Activated naive CD4-positive, alpha-beta T cell treated with anti-CD3 and anti-CD28 coated beads, Interleukin-2, amount 10 ng/mL, durations not matched to agents 7 days and 5 days (primary cell): Measurements from ENCODE around the gene UBN1.

Experiments
- CTCF ChIA-PET: fragments of 350-600 bp; sonication (Branson Sonifier 250); formaldehyde crosslinking; loops from one replicate; lab custom pipeline; 2021; ENCODE audit warnings: antibody characterized with exemption; lab: Charles Lee
- DNase-seq: peaks from one replicate; pipeline ENCODE4 v3.0.0-alpha.2; 2020
- H3K27ac Mint-ChIP-seq: one replicate; pipeline ENCODE4 v1.8.0; 2021; ENCODE audit warnings: mild to moderate bottlenecking, moderate library complexity, mixed read lengths
- H3K27me3 Mint-ChIP-seq: one replicate; pipeline ENCODE4 v1.8.0; 2021; ENCODE audit warnings: mild to moderate bottlenecking, mixed read lengths
- H3K36me3 Mint-ChIP-seq: one replicate; pipeline ENCODE4 v1.8.0; 2021; ENCODE audit warnings: mixed read lengths
- H3K4me1 Mint-ChIP-seq: one replicate; pipeline ENCODE4 v1.8.0; 2021; ENCODE audit warnings: mixed read lengths
- H3K4me3 Mint-ChIP-seq: one replicate; pipeline ENCODE4 v1.8.0; 2021; ENCODE audit warnings: mild to moderate bottlenecking, moderate library complexity, mixed read lengths
- H3K9me3 Mint-ChIP-seq: one replicate; pipeline ENCODE4 v1.8.0; 2021; ENCODE audit warnings: mixed read lengths

Gene UBN1

GRCh38 chr16:4833584-4833983, 13.7 kb upstream of the UBN1 start:
- Mint-ChIP-seq H3K9me3 (no peaks in the 10 kb centered on the region), H3K36me3 (peaks cover 51% of the 10 kb centered on the region), H3K4me1 (peaks cover 12% of the 10 kb centered on the region), H3K4me3 (no peak overlapping the region), H3K27ac (no peak overlapping the region), H3K27me3 (no peaks in the 10 kb centered on the region)
- CTCF ChIA-PET: interaction anchor here (1.0 kb wide), 1 partner anchor 9 kb away, joined by 3 read pairs; no protein-coding TSS in a partner anchor
- no peak for DNase-seq

GRCh38 chr16:4836727-4837126, 10.6 kb upstream of the UBN1 start:
- H3K4me3 Mint-ChIP-seq: no peak overlapping the region
- H3K27me3 Mint-ChIP-seq: no peaks in the 10 kb centered on the region
- CTCF ChIA-PET: no interaction called here
- no peak overlapping the region for H3K27ac Mint-ChIP-seq
- H3K4me1 Mint-ChIP-seq: peaks cover 12% of the 10 kb centered on the region
- no peaks in the 10 kb centered on the region for H3K9me3 Mint-ChIP-seq
- DNase-seq: no peak
- peaks cover 45% of the 10 kb centered on the region for H3K36me3 Mint-ChIP-seq

DNA sequence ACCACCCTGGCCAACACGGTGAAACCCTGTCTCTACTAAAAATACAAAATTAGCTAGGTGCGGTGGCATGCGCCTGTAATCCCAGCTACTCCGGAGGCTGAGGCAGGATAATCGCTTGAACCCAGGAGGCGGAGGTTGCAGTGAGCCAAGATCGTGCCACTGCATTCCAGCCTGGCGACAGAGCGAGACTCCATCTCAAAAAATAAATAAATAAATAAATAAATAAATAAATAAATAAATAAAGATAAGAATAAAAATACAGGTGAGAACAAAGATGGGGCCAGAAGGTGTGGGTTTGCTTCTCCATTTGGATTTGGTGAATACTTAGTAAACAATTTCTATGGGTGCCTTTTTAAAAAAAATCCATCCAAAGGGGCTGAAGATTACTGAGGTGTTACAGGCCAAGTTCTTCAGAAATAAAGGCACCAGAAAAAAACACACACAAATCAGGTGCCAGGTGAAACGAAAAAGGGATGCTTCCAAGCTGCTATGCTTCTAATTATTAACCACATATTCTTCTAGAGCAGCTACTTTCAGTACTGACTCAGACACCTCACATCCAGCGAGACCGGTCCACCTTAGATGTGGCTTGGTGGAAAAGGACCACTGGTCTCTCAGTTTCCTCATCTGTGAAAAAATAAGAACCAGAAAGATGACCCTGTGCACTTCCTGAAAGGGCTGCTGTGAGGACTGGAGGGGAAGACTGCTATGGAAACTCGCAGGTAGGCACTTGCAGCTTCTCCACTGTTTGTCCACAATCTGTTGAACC, 9.4 kb upstream of the UBN1 start:
- H3K9me3 Mint-ChIP-seq: no peaks in the 10 kb centered on the region
- peaks cover 39% of the 10 kb centered on the region for H3K36me3 Mint-ChIP-seq
- CTCF ChIA-PET: no interaction called here
- H3K4me1 Mint-ChIP-seq: peaks cover 12% of the 10 kb centered on the region
- DNase-seq: no peak
- no peaks in the 10 kb centered on the region for H3K27me3 Mint-ChIP-seq
- no peak overlapping the region for H3K4me3 Mint-ChIP-seq
- H3K27ac Mint-ChIP-seq: no peak overlapping the region

DNA sequence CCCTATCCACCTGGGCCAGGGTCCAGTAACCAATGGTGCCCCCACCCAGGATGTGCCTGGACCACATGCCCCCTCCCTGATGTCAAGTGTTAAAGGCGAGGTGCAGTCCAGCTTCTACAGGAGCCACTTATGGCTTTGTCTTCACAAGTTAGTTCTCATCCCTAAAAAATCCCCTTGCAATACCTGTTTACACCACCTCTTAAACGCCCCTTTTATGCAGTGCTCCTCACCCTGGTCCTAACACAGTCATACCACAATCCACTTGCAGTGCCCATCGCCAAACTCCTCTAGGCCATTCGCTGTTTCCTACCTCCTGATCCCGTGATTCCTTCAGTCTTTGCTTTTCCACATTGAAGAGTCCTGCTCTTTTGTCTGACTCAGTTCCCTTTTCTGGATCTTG, 7.3 kb upstream of the UBN1 start:
- no peak overlapping the region for H3K4me3 Mint-ChIP-seq
- H3K36me3 Mint-ChIP-seq: peaks cover 49% of the 10 kb centered on the region
- no peak overlapping the region for H3K27ac Mint-ChIP-seq
- H3K4me1 Mint-ChIP-seq: peaks cover 3% of the 10 kb centered on the region
- H3K27me3 Mint-ChIP-seq: no peaks in the 10 kb centered on the region
- CTCF ChIA-PET: no interaction called here
- no peak for DNase-seq
- H3K9me3 Mint-ChIP-seq: no peaks in the 10 kb centered on the region

- Mint-ChIP-seq H3K4me3 (no peak overlapping the region), H3K9me3 (no peaks in the 10 kb centered on the region), H3K27ac (no peak overlapping the region), H3K36me3 (peaks cover 57% of the 10 kb centered on the region), H3K4me1 (peaks cover 12% of the 10 kb centered on the region), H3K27me3 (no peaks in the 10 kb centered on the region)
- DNase-seq: no peak
- CTCF ChIA-PET: no interaction called here
Measured at GRCh38 chr16:4840984-4841383, 6.3 kb upstream of the UBN1 start.

GRCh38 chr16:4846503-4846900, 779 bp upstream of the UBN1 start:
- CTCF ChIA-PET: no interaction called here
- Mint-ChIP-seq H3K4me3 (peak overlapping the region; percentile 90), H3K9me3 (no peaks in the 10 kb centered on the region), H3K27ac (peak overlapping the region; percentile 95), H3K27me3 (no peaks in the 10 kb centered on the region), H3K4me1 (peaks cover 50% of the 10 kb centered on the region), H3K36me3 (peaks cover 35% of the 10 kb centered on the region)
- DNase-seq: peak; percentile 55

- Mint-ChIP-seq H3K4me3 (peak overlapping the region; percentile 82), H3K4me1 (peaks cover 60% of the 10 kb centered on the region), H3K9me3 (no peaks in the 10 kb centered on the region), H3K27ac (peak overlapping the region; percentile 82), H3K36me3 (peaks cover 31% of the 10 kb centered on the region), H3K27me3 (no peaks in the 10 kb centered on the region)
- peak; percentile 53 for DNase-seq
- CTCF ChIA-PET: no interaction called here
Measured at GRCh38 chr16:4847774-4848587, 700 bp downstream of the UBN1 start.

- peak overlapping the region; percentile 7 for H3K4me3 Mint-ChIP-seq
- no peaks in the 10 kb centered on the region for H3K27me3 Mint-ChIP-seq
- CTCF ChIA-PET: no interaction called here
- DNase-seq: no peak
- H3K27ac Mint-ChIP-seq: no peak overlapping the region
- H3K36me3 Mint-ChIP-seq: peaks cover 36% of the 10 kb centered on the region
- H3K9me3 Mint-ChIP-seq: no peaks in the 10 kb centered on the region
- peaks cover 56% of the 10 kb centered on the region for H3K4me1 Mint-ChIP-seq
Measured at GRCh38 chr16:4850211-4850610, 2.9 kb downstream of the UBN1 start.

- Mint-ChIP-seq H3K36me3 (peaks cover 28% of the 10 kb centered on the region), H3K4me1 (peaks cover 44% of the 10 kb centered on the region), H3K27me3 (no peaks in the 10 kb centered on the region), H3K27ac (no peak overlapping the region), H3K4me3 (no peak overlapping the region), H3K9me3 (no peaks in the 10 kb centered on the region)
- no peak for DNase-seq
- CTCF ChIA-PET: no interaction called here
Measured at GRCh38 chr16:4852221-4852872, 5.1 kb downstream of the UBN1 start.

DNA sequence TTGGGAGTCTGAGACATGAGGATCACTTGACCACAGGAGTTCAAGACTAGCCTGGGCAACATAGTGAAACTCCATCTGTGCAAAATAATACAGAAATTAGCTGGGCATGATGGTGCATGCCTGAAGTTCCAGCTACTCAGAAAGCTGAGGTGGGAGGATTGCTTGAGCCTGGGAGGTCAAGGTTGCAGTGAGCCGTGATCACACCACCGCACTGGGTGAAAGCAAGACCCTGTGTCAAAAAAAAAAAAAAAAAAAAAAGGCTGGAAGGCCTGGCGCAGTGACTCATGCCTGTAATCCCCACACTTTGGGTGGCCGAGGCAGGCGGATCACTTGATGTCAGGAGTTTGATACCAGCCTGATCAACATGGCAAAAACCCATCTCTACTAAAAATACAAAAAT, 8.1 kb downstream of the UBN1 start:
- Mint-ChIP-seq H3K4me1 (peaks cover 21% of the 10 kb centered on the region), H3K36me3 (peaks cover 49% of the 10 kb centered on the region), H3K4me3 (no peak overlapping the region), H3K9me3 (no peaks in the 10 kb centered on the region), H3K27me3 (no peaks in the 10 kb centered on the region), H3K27ac (no peak overlapping the region)
- no peak for DNase-seq
- CTCF ChIA-PET: no interaction called here

GRCh38 chr16:4855804-4856203, 8.5 kb downstream of the UBN1 start:
- peaks cover 52% of the 10 kb centered on the region for H3K36me3 Mint-ChIP-seq
- no peak overlapping the region for H3K27ac Mint-ChIP-seq
- H3K27me3 Mint-ChIP-seq: no peaks in the 10 kb centered on the region

DNA sequence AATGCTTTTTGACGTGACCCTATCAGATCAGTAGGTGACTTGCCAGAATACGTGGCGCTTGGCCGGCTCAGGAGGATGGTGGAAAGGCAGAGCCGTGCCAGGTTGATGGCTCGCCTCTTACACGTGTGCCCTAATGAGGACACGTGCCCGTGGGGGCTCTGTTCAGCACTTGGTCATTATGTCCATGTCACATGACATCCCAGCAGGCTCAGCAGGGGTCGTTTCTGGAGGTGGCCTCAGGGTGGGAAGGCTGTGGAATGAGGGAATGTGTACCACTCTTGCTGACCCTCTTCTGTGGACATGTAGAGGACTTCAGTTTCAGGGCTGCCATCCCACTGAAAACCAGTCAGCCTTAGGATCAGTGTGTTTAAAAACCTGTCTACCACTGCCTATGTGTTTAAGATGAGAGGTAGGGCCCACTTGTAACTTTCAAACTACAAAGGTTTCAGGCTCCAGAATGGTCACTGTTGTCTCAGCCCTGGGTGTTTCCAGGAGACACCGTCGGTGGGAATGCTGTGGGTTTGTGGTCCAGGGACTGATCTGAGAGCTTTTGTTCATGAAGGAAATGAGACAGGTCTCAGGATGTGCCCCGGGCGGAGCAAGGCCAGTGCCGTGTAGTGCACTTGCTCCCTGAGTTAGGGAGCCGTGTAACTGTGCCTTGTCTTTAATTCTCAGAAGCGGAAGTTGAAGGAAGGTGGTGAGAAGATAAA, 12.1 kb downstream of the UBN1 start:
- CTCF ChIA-PET: no interaction called here
- H3K4me1 Mint-ChIP-seq: no peaks in the 10 kb centered on the region
- no peak overlapping the region for H3K27ac Mint-ChIP-seq
- no peak for DNase-seq
- peaks cover 47% of the 10 kb centered on the region for H3K36me3 Mint-ChIP-seq
- H3K9me3 Mint-ChIP-seq: no peaks in the 10 kb centered on the region
- no peaks in the 10 kb centered on the region for H3K27me3 Mint-ChIP-seq
- no peak overlapping the region for H3K4me3 Mint-ChIP-seq

More at GRCh38 chr16:4855804-4856203, 8.5 kb downstream of the UBN1 start:
- Mint-ChIP-seq H3K4me1 (peaks cover 17% of the 10 kb centered on the region), H3K4me3 (no peak overlapping the region), H3K9me3 (no peaks in the 10 kb centered on the region)
- CTCF ChIA-PET: no interaction called here
- DNase-seq: no peak

- CTCF ChIA-PET: no interaction called here
- H3K27me3 Mint-ChIP-seq: no peaks in the 10 kb centered on the region
- H3K36me3 Mint-ChIP-seq: peaks cover 48% of the 10 kb centered on the region
- H3K9me3 Mint-ChIP-seq: no peaks in the 10 kb centered on the region
- no peaks in the 10 kb centered on the region for H3K4me1 Mint-ChIP-seq
- no peak overlapping the region for H3K27ac Mint-ChIP-seq
- H3K4me3 Mint-ChIP-seq: no peak overlapping the region
- DNase-seq: no peak
Measured at GRCh38 chr16:4859900-4860255, 12.6 kb downstream of the UBN1 start.

DNA sequence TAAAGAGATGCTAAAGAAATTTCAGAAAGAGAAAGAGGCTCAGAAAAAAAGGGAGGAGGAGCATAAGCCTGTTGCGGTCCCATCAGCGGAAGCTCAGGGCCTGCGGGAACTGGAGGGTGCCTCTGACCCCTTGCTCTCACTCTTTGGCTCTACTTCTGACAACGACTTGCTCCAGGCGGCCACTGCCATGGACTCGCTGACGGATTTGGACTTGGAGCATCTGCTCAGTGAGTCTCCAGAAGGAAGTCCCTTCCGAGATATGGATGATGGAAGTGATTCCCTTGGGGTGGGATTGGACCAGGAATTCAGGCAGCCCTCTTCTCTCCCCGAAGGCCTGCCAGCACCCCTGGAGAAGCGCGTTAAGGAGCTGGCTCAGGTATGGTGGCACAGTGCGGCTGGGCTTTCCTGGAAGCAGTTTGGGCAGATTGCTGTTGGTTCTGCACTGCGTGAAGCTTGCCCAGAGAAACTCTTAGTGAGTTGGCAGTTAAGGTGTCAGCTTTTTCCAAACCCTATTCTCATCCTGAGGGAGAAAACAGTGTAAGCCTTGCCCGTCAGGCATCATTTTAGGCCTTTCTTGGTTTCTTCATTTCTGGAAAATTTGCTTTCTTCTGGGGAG, 13.6 kb downstream of the UBN1 start:
- no peak for DNase-seq
- Mint-ChIP-seq H3K9me3 (no peaks in the 10 kb centered on the region), H3K27ac (no peak overlapping the region), H3K36me3 (peaks cover 47% of the 10 kb centered on the region), H3K4me3 (no peak overlapping the region), H3K4me1 (no peaks in the 10 kb centered on the region), H3K27me3 (no peaks in the 10 kb centered on the region)
- CTCF ChIA-PET: no interaction called here
